Mucosa of stomach (tissue), 1 donor: ENCODE results near the gene ATP5F1B.

ENCODE experiments used
- H3K27me3 ChIP-seq: one replicate; pipeline ENCODE4 v1.7.0; 2013; ENCODE audit warnings: mild to moderate bottlenecking, low read length; ENCODE audit not compliant: control insufficient read depth, insufficient read depth
- H3K36me3 ChIP-seq: one replicate; pipeline ENCODE4 v1.7.0; 2013; ENCODE audit warnings: low read length; ENCODE audit not compliant: control insufficient read depth, insufficient read depth
- H3K4me1 ChIP-seq: one replicate; pipeline ENCODE4 v1.7.0; 2013; ENCODE audit warnings: mild to moderate bottlenecking, low read length; ENCODE audit not compliant: control insufficient read depth, insufficient read depth
- H3K4me3 ChIP-seq: one replicate; pipeline ENCODE4 v1.7.0; 2013; ENCODE audit warnings: low read length
- H3K9ac ChIP-seq: one replicate; pipeline ENCODE4 v1.7.0; 2013; ENCODE audit warnings: mild to moderate bottlenecking, low read length, moderate library complexity
- H3K9me3 ChIP-seq: one replicate; pipeline ENCODE4 v1.7.0; 2013; ENCODE audit warnings: mild to moderate bottlenecking, low read length, moderate library complexity; ENCODE audit not compliant: control insufficient read depth
- donor health status: Pancreatic carcinoma.

Gene ATP5F1B

DNA sequence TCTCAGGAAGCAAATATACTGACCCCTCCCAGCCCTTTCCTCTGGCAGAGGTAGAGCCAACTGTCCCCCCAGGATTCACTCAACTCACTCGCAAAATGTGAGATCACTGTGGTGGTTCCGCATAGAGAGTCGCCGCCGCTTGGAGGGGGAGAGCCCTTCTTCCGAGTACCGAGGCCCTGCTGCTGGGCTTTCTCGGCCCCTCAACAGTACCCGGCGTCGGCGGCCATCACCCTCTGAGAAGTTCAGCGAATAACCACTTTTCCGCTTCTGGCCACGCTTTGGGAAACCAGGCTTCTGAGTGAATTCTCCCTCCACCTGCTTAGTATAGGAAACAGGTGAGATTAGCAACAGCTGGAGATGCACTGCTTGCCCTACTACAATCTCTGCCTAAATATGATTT, 46.7 kb downstream of the ATP5F1B start:
- Histone ChIP-seq H3K9ac (no peak overlapping the region), H3K27me3 (no peaks in the 10 kb centered on the region), H3K4me1 (no peaks in the 10 kb centered on the region), H3K4me3 (no peak overlapping the region), H3K36me3 (peaks cover 27% of the 10 kb centered on the region), H3K9me3 (no peaks in the 10 kb centered on the region)

DNA sequence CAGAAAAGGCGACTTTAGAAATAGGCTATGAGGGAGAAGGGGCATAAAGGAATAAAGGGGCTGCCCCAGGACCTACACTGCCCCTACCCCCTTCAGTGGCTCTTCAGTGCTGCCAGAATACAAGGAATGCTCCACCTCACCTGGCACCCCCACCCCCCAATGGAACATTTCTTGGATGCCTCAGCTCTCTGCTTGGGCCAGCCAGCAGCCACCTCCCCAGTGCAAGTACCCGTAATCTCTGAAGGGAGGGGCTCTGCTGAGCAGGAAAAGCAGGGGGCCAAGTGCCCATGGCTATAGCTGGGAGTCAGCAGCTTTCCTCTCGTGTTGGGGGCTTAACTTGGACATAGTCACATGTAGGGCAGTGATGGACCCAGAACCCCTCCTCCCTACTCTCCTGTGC, 49.0 kb downstream of the ATP5F1B start:
- Histone ChIP-seq H3K27me3 (no peaks in the 10 kb centered on the region), H3K9me3 (no peaks in the 10 kb centered on the region), H3K36me3 (peaks cover 27% of the 10 kb centered on the region), H3K4me3 (no peak overlapping the region), H3K9ac (no peak overlapping the region), H3K4me1 (no peaks in the 10 kb centered on the region)

DNA sequence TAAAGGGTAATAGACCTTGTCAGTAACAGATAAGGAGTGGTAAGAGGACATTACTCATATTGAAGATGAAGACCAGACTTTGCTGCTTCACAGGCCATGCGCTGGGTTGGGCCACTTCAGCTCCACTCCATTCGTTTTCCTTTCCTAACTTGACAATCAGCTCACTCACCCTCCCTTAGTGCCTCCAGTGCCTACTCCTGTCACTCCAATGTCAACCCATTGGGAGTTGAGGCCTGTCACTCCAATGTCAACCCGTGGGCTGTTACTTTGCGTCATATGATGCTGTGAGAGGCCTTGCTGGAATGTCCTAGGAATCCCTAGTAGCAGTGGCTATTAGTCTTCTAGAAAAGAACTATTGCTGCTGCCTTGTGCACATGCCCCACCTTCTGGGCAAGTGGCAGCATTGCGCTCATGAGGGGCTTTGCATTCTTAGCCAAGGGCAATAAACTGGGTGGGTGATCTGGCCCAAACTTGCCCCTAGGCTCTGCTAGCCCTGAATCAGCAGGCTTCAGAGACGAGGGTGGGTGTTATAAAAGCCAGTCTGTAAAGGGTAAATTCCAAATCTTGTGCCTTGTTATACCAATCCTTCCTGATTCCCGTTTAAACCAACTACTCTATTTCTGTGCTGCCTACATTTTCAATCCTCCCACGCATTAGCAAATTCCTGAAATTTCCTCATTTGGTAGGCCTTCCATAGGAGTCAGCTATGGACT, 51.7 kb downstream of the ATP5F1B start:
- Histone ChIP-seq H3K9ac (no peak overlapping the region), H3K9me3 (no peaks in the 10 kb centered on the region), H3K27me3 (no peaks in the 10 kb centered on the region), H3K36me3 (peaks cover 7% of the 10 kb centered on the region), H3K4me3 (no peak overlapping the region), H3K4me1 (no peaks in the 10 kb centered on the region)

DNA sequence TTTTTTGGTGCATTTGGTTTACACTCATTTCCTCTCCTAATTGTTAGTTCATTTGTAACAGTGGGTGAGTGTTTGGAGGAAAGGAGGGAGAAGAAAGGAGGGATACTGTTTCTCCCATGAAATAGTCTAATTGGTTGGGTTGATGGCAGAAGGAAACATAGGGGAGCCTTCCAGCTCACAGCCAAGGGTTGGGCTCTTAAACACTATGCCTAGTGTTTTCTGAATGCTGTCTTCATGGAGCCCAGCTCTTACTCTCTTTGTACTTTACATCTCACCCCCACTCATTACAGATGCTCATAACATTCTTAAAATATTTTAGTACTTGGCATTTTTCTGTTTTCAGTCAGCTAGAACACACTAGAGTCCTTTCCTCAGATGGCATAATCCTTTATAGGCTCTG, 53.8 kb downstream of the ATP5F1B start:
- Histone ChIP-seq H3K36me3 (no peaks in the 10 kb centered on the region), H3K27me3 (no peaks in the 10 kb centered on the region), H3K4me3 (no peak overlapping the region), H3K9me3 (no peaks in the 10 kb centered on the region), H3K4me1 (no peaks in the 10 kb centered on the region), H3K9ac (no peak overlapping the region)

DNA sequence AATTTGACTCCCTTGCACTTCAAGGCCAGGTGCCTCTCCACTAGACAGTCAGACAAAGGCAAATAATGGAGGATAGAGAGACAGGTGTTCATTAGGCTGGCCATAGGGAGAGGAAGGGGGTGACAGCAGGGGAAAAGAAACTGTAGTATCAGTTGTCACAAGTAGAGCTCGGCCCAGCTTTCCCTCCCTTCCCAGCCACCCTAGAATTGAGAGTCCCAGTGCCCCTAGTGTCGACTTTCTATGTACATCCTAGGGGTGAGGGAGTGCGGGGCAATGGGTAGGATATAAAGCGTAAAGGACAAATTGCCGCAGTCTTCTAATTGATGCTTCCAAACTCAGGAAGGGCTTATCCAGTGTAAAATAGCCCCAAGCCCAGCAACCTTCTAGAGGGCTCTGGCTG, 54.7 kb downstream of the ATP5F1B start:
- Histone ChIP-seq H3K36me3 (peaks cover 5% of the 10 kb centered on the region), H3K4me1 (no peaks in the 10 kb centered on the region)

GRCh38 chr12:56590237-56590830, 55.5 kb downstream of the ATP5F1B start:
- Histone ChIP-seq H3K9me3 (no peaks in the 10 kb centered on the region), H3K9ac (no peak overlapping the region), H3K36me3 (peaks cover 5% of the 10 kb centered on the region), H3K4me3 (no peak overlapping the region), H3K27me3 (no peaks in the 10 kb centered on the region), H3K4me1 (no peaks in the 10 kb centered on the region)

More for the DNA sequence above, 54.7 kb downstream of the ATP5F1B start:
- Histone ChIP-seq H3K9me3 (no peaks in the 10 kb centered on the region), H3K9ac (no peak overlapping the region), H3K4me3 (no peak overlapping the region), H3K27me3 (no peaks in the 10 kb centered on the region)

GRCh38 chr12:56589783-56590182, 56.0 kb downstream of the ATP5F1B start:
- Histone ChIP-seq H3K9me3 (no peaks in the 10 kb centered on the region), H3K9ac (no peak overlapping the region), H3K27me3 (no peaks in the 10 kb centered on the region), H3K36me3 (peaks cover 5% of the 10 kb centered on the region), H3K4me1 (no peaks in the 10 kb centered on the region), H3K4me3 (no peak overlapping the region)
